Thoracic aorta (tissue), 2 donors: ENCODE measurements around the gene PAM. TPM values are rescaled to one million over a fixed set of nuclear protein-coding genes. Genes with fewer than 3 reads are reported as not detected.
A peak's percentile ranks its signal among the peaks of the same experiment; 100 is the strongest.

ENCODE experiments used
- ATAC-seq: fragments of 150-250 bp; one replicate; pipeline ENCODE4 v1.8.0; 2017; ENCODE audit warnings: low read depth; ENCODE audit not compliant: insufficient number of reproducible peaks, low FRiP score
- DNase-seq: peaks from one replicate; pipeline ENCODE4 v3.0.0-alpha.2; 2020; ENCODE audit warnings: low spot score
- H3K27ac ChIP-seq, 2 donors: fragments of 200-600 bp; sonication (generic); 1 replicate in 1 of 2; 2 replicates in 1 of 2; pipeline ENCODE4 v1.5.1; 2016; ENCODE audit warnings: mild to moderate bottlenecking in 2 of 2, moderate library complexity in 2 of 2
- H3K27me3 ChIP-seq: fragments of 200-600 bp; sonication (generic); replicated peaks from 2 replicates; pipeline ENCODE4 v1.6.0; 2016; ENCODE audit warnings: mild to moderate bottlenecking; ENCODE audit not compliant: insufficient read depth
- H3K36me3 ChIP-seq: fragments of 200-600 bp; sonication (generic); one replicate; pipeline ENCODE4 v1.5.1; 2016
- H3K4me1 ChIP-seq, 2 donors: fragments of 200-600 bp; sonication (generic); 1 replicate in 1 of 2; 2 replicates in 1 of 2; pipeline versions ENCODE4 v1.5.1 to v1.6.0; 2016; ENCODE audit warnings: low read depth in 2 of 2, mild to moderate bottlenecking in 1 of 2; ENCODE audit not compliant: control insufficient read depth in 1 of 2
- H3K4me3 ChIP-seq: fragments of 200-600 bp; sonication (generic); 2 replicates; pipeline ENCODE4 v1.5.1; 2016; ENCODE audit warnings: mild to moderate bottlenecking
- H3K9me3 ChIP-seq: fragments of 200-600 bp; sonication (generic); 2 replicates; pipeline ENCODE4 v1.5.1; 2016
- CTCF ChIP-seq: fragments of 200-600 bp; sonication (generic); IDR thresholded peaks from one replicate; pipeline ENCODE4 v1.5.1; 2019; ENCODE audit warnings: antibody characterized with exemption
- total RNA-seq, 2 donors: library from RNA; depleted of rRNA; stranded (reverse); fragments of >200 nt; gene quantifications; one replicate each; pipeline versions ENCODE4 v1.1.0 to v1.2.3, GENCODE V29; 2016

Gene PAM
- total RNA-seq, 2 donors from 2014 or later, result 571 to 806 TPM

- no peak for TF ChIP-seq CTCF
Observed at GRCh38 chr5:102959055-102959454, 203.9 kb downstream of the PAM start.

DNA sequence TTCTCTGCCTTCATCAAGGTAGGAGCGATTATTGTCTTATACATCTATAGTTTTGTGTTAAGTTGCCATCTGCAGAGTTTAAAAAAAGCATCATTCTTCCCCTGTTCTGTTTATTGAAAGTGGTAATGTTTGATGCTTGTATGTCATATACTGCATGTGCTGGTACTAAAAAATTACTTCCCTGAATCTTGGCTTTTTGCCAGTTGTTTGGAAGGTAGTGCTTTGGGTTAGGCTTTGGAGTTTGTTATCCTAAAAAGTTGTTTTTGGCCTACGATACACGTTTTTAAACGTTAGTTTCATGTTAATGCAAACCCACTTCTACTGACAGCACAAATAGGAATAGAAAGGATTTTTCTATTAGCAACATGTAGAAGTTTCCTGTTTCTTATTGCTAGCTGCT lies 206.6 kb downstream of the PAM start:
- Histone ChIP-seq H3K9me3 (no peaks in the 10 kb centered on the region), H3K4me1 (peaks cover 45 to 50% of the 10 kb centered on the region in 2 donors)
- no peak for ATAC-seq

More at GRCh38 chr5:102959055-102959454, 203.9 kb downstream of the PAM start:
- Histone ChIP-seq H3K9me3 (no peaks in the 10 kb centered on the region), H3K27ac (peak overlapping the region; percentile 59 to 78), H3K27me3 (no peaks in the 10 kb centered on the region), H3K36me3 (peaks cover 3% of the 10 kb centered on the region), H3K4me1 (peaks cover 49 to 54% of the 10 kb centered on the region in 2 donors), H3K4me3 (peak overlapping the region; percentile 2)
- ATAC-seq, result peak; percentile 96
- DNase-seq, result no peak

DNA sequence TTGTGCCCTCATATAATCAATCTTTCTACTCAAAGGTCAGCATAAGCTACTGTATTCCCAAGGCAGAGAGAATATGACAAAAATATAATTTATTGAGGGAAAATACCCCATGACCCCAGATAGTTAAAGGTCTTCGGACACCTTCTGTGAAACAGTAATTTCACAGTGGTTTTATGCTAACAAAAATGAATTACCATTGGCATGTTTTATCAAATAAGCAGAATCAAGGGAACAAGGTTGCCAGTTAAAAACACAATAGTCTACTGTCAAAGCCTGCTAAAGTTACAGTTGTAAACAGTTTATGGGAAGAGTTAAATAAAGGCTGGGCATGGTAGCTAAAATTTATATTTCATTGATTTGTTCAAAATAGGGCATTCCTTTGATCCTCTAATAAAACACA lies 210.5 kb downstream of the PAM start:
- DNase-seq (no peak), ATAC-seq (no peak)

More for the DNA sequence above, 206.6 kb downstream of the PAM start:
- H3K36me3 ChIP-seq, result peaks cover 3% of the 10 kb centered on the region
- no peak overlapping the region for H3K4me3 ChIP-seq
- no peaks in the 10 kb centered on the region for H3K27me3 ChIP-seq
- TF ChIP-seq CTCF, result no peak
- DNase-seq, result no peak
- H3K27ac ChIP-seq, result peak overlapping the region in 1 of 2 donors; percentile 12

GRCh38 chr5:102969641-102970040 lies 214.5 kb downstream of the PAM start:
- no peaks in the 10 kb centered on the region for H3K9me3 ChIP-seq
- no peaks in the 10 kb centered on the region for H3K36me3 ChIP-seq
- no peaks in the 10 kb centered on the region for H3K27me3 ChIP-seq
- peak overlapping the region in 1 of 2 donors; percentile 2 for H3K27ac ChIP-seq
- ATAC-seq, result no peak
- DNase-seq, result no peak
- H3K4me1 ChIP-seq, result peaks cover 0 to 7% of the 10 kb centered on the region in 2 donors
- TF ChIP-seq CTCF, result no peak
- H3K4me3 ChIP-seq, result no peak overlapping the region

More for the DNA sequence above, 210.5 kb downstream of the PAM start:
- TF ChIP-seq CTCF, result no peak
- Histone ChIP-seq H3K4me1 (peaks cover 15 to 19% of the 10 kb centered on the region in 2 donors), H3K27ac (no peak overlapping the region), H3K9me3 (no peaks in the 10 kb centered on the region), H3K4me3 (no peak overlapping the region), H3K27me3 (no peaks in the 10 kb centered on the region), H3K36me3 (peaks cover 3% of the 10 kb centered on the region)

DNA sequence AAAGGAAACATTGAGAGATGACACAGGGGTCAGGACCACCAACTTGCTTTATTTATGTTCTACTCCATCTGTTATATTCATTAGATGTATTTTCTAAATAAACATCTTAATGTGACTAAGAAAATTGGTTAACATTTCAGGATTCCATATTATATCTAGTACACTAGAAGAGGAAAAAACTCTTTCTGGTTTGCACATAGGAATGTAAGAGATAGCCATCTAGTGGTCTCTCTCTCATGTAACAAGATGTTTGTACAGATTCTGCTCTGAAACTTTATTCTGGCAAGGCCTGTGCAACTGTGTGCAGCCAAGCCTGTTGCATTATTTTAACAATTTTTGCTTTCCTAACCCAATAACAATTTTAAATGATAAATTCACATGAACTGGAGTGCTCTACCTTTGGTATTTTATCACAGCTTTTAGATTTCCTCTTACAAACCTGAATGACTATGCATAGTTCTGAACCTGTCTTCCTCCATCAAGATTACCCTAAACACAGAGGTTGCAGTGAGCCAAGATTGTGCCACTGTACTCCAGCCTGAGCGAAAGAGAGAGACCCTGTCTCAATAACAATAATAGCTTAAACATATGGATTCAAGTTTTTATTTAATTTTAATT lies 216.7 kb downstream of the PAM start:
- H3K36me3 ChIP-seq, result no peaks in the 10 kb centered on the region
- peak overlapping the region in 1 of 2 donors; percentile 22 for H3K27ac ChIP-seq
- DNase-seq (no peak), ATAC-seq (peak; percentile 54)
- no peaks in the 10 kb centered on the region for H3K27me3 ChIP-seq
- H3K4me3 ChIP-seq, result no peak overlapping the region
- H3K9me3 ChIP-seq, result no peaks in the 10 kb centered on the region
- peaks cover 14 to 24% of the 10 kb centered on the region in 2 donors for H3K4me1 ChIP-seq
- TF ChIP-seq CTCF, result peak; percentile 50
